HCT116 (cell line): ENCODE results near the gene RAET1E.
"Not testable (repeated sequence)": the region's sequence is repeated elsewhere in the genome, so short reads cannot be mapped to it uniquely, and the experiment has no call there.

Source experiments
- ATF3 ChIP-seq: IDR thresholded peaks from 2 replicates; pipeline ENCODE4 v1.6.1; 2012
- CTCF ChIP-seq, 3 experiments: fragments of 200-600 bp in 1 of 3; sonication (generic) in 1 of 3; IDR thresholded peaks in 2 of 3; conservative IDR thresholded peaks in 1 of 3; 2 replicates each; pipeline ENCODE4 v1.5.1; 2012 to 2017; ENCODE audit warnings: low read depth in 2 of 3, low read length in 2 of 3, antibody characterized with exemption in 1 of 3, borderline replicate concordance in 1 of 3, control low read depth in 1 of 3, mild to moderate bottlenecking in 1 of 3, mixed read lengths in 1 of 3, mixed run types in 1 of 3, moderate library complexity in 1 of 3; ENCODE audit not compliant: insufficient read depth in 1 of 3
- EZH2 ChIP-seq: fragments of 200-600 bp; sonication (generic); IDR thresholded peaks from 2 replicates; pipeline ENCODE4 v1.6.1; 2017; ENCODE audit warnings: antibody characterized with exemption, mixed run types
- POLR2A ChIP-seq: IDR thresholded peaks from 2 replicates; pipeline ENCODE4 v1.7.0; 2011; ENCODE audit warnings: borderline replicate concordance; ENCODE audit not compliant: insufficient read depth, insufficient read length; ENCODE audit errors: extremely low read depth
- RAD21 ChIP-seq: IDR thresholded peaks from 2 replicates; pipeline ENCODE4 v1.6.1; 2012; ENCODE audit warnings: low read depth, mild to moderate bottlenecking
- REST ChIP-seq: IDR thresholded peaks from 2 replicates; pipeline ENCODE4 v1.6.1; 2012; ENCODE audit warnings: low read depth
- SRF ChIP-seq: IDR thresholded peaks from 2 replicates; pipeline ENCODE4 v1.6.1; 2012; ENCODE audit warnings: low read depth
- ZNF274 ChIP-seq: fragments of 200-500 bp; sonication (Bioruptor generic); IDR thresholded peaks from 2 replicates; pipeline ENCODE4 v1.6.1; 2014; ENCODE audit warnings: mild to moderate bottlenecking, low read depth, low read length, inconsistent platforms

- not testable (repeated sequence) for TF ChIP-seq POLR2A; CTCF (IDR thresholded peaks at IDR 0.05 in 2 of 3, conservative IDR thresholded peaks at IDR 0.05 in 1 of 3; ENCODE audit: borderline replicate concordance in 1 of 3, insufficient read depth in 1 of 3, low read depth in 2 of 3, low read length in 2 of 3); REST; EZH2; RAD21; ZNF274; SRF; ATF3
Observed at GRCh38 chr6:149945276-149945675, 47.4 kb upstream of the RAET1E start.
